Measurements from ENCODE around the gene SSR3. TPM values are rescaled to one million over a fixed set of nuclear protein-coding genes. Genes with fewer than 3 reads are reported as not detected.

SSR3 gene
- 93.2 and 197 TPM in 2 replicates for total RNA-seq (2014; rRNA removed; shearing (Covaris generic); ENCODE audit: low replicate concordance)

GRCh38 chr3:156554842-156555687, at the start of gene SSR3:
SSR3 (minus strand) TSS chr3:156555117; CDS start chr3:156555089, 28 bp downstream.
- Histone ChIP-seq H2AFZ (ENCODE audit: low read length) (peak within 1 kb of the TSS; percentile 70), H3K27ac (ENCODE audit: low read length) (peak within 1 kb of the TSS; percentile 69), H3K27me3 (ENCODE audit: low read length) (no peaks in the 10 kb centered on the region), H3K9me3 (ENCODE audit: low read length) (no peaks in the 10 kb centered on the region), H3K9me2 (replicated peaks; ENCODE audit: insufficient read depth, low read length) (no peaks in the 10 kb centered on the region), H3K4me2 (ENCODE audit: low read depth, low read length, poor library complexity, severe bottlenecking) (peak within 1 kb of the TSS; percentile 94), H4K20me1 (ENCODE audit: insufficient read depth, low read depth, low read length) (peaks cover 4% of the 10 kb centered on the region; the same call in 1 of the 2 replicates), H3K79me2 (ENCODE audit: low read length) (peaks cover 49% of the 10 kb centered on the region), H3K9ac (ENCODE audit: low read length) (peak within 1 kb of the TSS; percentile 91), H3K36me3 (ENCODE audit: insufficient read depth, low read length) (peaks cover 35% of the 10 kb centered on the region), H3K4me3 (ENCODE audit: low read length) (peak within 1 kb of the TSS; percentile 94), H3K4me1 (ENCODE audit: low read length) (peaks cover 55% of the 10 kb centered on the region)
- DNase-seq: peak; percentile 100

DNA sequence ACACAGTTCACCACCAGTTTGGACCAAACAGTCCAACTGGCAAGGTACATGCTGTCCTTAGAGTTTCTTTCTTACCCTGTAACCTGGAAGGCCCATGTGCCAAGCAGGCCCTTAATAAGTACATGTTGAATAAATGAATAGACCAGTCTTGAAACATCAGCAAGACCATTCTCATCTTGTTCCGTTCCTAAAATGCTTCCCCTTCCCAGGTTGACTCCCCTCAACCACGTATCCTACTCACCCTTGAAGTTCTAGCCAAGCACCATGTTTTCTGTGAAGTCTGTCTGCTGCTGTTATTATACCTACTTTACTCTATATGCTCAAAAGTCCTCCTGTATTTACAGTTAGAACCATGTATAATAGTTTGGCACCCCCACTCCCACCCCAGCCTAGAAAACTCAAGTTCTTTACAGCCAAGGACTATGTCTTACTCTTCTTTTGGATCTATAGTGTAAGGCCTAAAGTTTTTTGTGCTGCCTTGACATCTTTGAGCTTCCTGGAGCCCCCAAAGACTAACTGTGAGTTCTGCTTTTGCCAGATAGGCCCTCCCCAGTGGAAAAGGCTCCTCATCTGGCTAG, 49.2 kb upstream of the SSR3 start:
- H3K9me2 ChIP-seq (replicated peaks; ENCODE audit: insufficient read depth, low read length): no peaks in the 10 kb centered on the region
- H3K4me2 ChIP-seq (ENCODE audit: low read depth, low read length, poor library complexity, severe bottlenecking): no peak overlapping the region
- no peak overlapping the region for H3K9ac ChIP-seq (ENCODE audit: low read length)
- H3K4me1 ChIP-seq (ENCODE audit: low read length): peaks cover 26% of the 10 kb centered on the region
- H3K27me3 ChIP-seq (ENCODE audit: low read length): no peaks in the 10 kb centered on the region
- no peak overlapping the region for H3K4me3 ChIP-seq (ENCODE audit: low read length)
- no peaks in the 10 kb centered on the region for H4K20me1 ChIP-seq (ENCODE audit: insufficient read depth, low read depth, low read length)
- H3K27ac ChIP-seq (ENCODE audit: low read length): no peak overlapping the region
- no peaks in the 10 kb centered on the region for H3K9me3 ChIP-seq (ENCODE audit: low read length)
- H3K79me2 ChIP-seq (ENCODE audit: low read length): no peaks in the 10 kb centered on the region
- H3K36me3 ChIP-seq (ENCODE audit: insufficient read depth, low read length): no peaks in the 10 kb centered on the region
- no peak for DNase-seq
- H2AFZ ChIP-seq (ENCODE audit: low read length): no peak overlapping the region

DNA sequence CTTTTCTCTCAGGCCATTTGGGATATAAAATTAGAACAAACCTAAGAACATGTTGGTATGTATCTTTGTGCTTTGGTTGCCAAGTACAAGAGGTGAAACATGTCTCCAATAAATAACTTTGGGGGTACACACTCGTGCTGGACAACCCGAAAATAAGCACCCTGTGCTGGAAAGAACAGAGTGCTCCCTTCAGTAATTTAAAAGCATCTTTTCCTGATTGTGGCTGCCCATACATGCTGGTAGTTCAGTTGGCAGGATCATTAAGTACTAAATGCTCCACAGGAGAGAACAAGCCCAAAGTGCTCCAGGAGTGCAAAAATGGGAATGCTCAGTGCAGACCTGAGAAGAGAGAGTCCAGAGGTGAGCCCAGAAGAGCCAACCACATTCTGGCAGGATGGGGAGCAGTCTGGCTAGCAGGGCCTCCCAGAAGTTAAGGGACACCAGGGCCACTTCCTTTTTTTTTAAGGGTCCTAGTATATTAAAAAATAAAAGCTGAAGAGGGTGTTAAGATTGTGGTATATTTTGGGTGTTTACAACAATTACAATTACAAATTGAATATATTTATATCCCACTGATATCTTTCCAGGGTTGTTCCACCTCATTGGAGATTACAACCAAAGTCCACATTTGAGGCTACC, 48.6 kb upstream of the SSR3 start:
- no peak overlapping the region for H3K4me3 ChIP-seq (ENCODE audit: low read length)
- H3K36me3 ChIP-seq (ENCODE audit: insufficient read depth, low read length): no peaks in the 10 kb centered on the region
- no peak overlapping the region for H3K27ac ChIP-seq (ENCODE audit: low read length)
- H3K27me3 ChIP-seq (ENCODE audit: low read length): no peaks in the 10 kb centered on the region
- H3K9me3 ChIP-seq (ENCODE audit: low read length): no peaks in the 10 kb centered on the region
- no peaks in the 10 kb centered on the region for H3K79me2 ChIP-seq (ENCODE audit: low read length)
- no peak overlapping the region for H2AFZ ChIP-seq (ENCODE audit: low read length)
- H3K4me1 ChIP-seq (ENCODE audit: low read length): peaks cover 26% of the 10 kb centered on the region
- no peak for DNase-seq
- H3K9ac ChIP-seq (ENCODE audit: low read length): no peak overlapping the region
- no peaks in the 10 kb centered on the region for H3K9me2 ChIP-seq (replicated peaks; ENCODE audit: insufficient read depth, low read length)
- H3K4me2 ChIP-seq (ENCODE audit: low read depth, low read length, poor library complexity, severe bottlenecking): no peak overlapping the region
- no peaks in the 10 kb centered on the region for H4K20me1 ChIP-seq (ENCODE audit: insufficient read depth, low read depth, low read length)

GRCh38 chr3:156602424-156602823, 47.5 kb upstream of the SSR3 start:
- Histone ChIP-seq H3K79me2 (ENCODE audit: low read length) (no peaks in the 10 kb centered on the region), H3K9me2 (replicated peaks; ENCODE audit: insufficient read depth, low read length) (no peaks in the 10 kb centered on the region), H2AFZ (ENCODE audit: low read length) (no peak overlapping the region), H3K27me3 (ENCODE audit: low read length) (no peaks in the 10 kb centered on the region), H3K36me3 (ENCODE audit: insufficient read depth, low read length) (no peaks in the 10 kb centered on the region), H3K4me2 (ENCODE audit: low read depth, low read length, poor library complexity, severe bottlenecking) (no peak overlapping the region), H3K9me3 (ENCODE audit: low read length) (no peaks in the 10 kb centered on the region), H4K20me1 (ENCODE audit: insufficient read depth, low read depth, low read length) (no peaks in the 10 kb centered on the region), H3K4me1 (ENCODE audit: low read length) (peaks cover 26% of the 10 kb centered on the region), H3K27ac (ENCODE audit: low read length) (no peak overlapping the region), H3K4me3 (ENCODE audit: low read length) (no peak overlapping the region), H3K9ac (ENCODE audit: low read length) (no peak overlapping the region)
- no peak for DNase-seq

GRCh38 chr3:156601497-156601896, 46.6 kb upstream of the SSR3 start:
- H3K4me1 ChIP-seq (ENCODE audit: low read length): peaks cover 21% of the 10 kb centered on the region
- H3K9ac ChIP-seq (ENCODE audit: low read length): no peak overlapping the region
- no peaks in the 10 kb centered on the region for H3K9me2 ChIP-seq (replicated peaks; ENCODE audit: insufficient read depth, low read length)
- H3K4me2 ChIP-seq (ENCODE audit: low read depth, low read length, poor library complexity, severe bottlenecking): no peak overlapping the region
- H2AFZ ChIP-seq (ENCODE audit: low read length): no peak overlapping the region
- H3K9me3 ChIP-seq (ENCODE audit: low read length): no peaks in the 10 kb centered on the region
- no peak overlapping the region for H3K27ac ChIP-seq (ENCODE audit: low read length)
- H3K4me3 ChIP-seq (ENCODE audit: low read length): no peak overlapping the region
- no peaks in the 10 kb centered on the region for H3K36me3 ChIP-seq (ENCODE audit: insufficient read depth, low read length)
- no peaks in the 10 kb centered on the region for H4K20me1 ChIP-seq (ENCODE audit: insufficient read depth, low read depth, low read length)
- H3K27me3 ChIP-seq (ENCODE audit: low read length): no peaks in the 10 kb centered on the region
- no peaks in the 10 kb centered on the region for H3K79me2 ChIP-seq (ENCODE audit: low read length)
- DNase-seq: no peak

GRCh38 chr3:156600834-156601233, 45.9 kb upstream of the SSR3 start:
- Histone ChIP-seq H3K36me3 (ENCODE audit: insufficient read depth, low read length) (no peaks in the 10 kb centered on the region), H3K79me2 (ENCODE audit: low read length) (no peaks in the 10 kb centered on the region), H4K20me1 (ENCODE audit: insufficient read depth, low read depth, low read length) (no peaks in the 10 kb centered on the region), H2AFZ (ENCODE audit: low read length) (no peak overlapping the region), H3K9ac (ENCODE audit: low read length) (no peak overlapping the region), H3K9me2 (replicated peaks; ENCODE audit: insufficient read depth, low read length) (no peaks in the 10 kb centered on the region), H3K27me3 (ENCODE audit: low read length) (no peaks in the 10 kb centered on the region), H3K27ac (ENCODE audit: low read length) (no peak overlapping the region), H3K4me2 (ENCODE audit: low read depth, low read length, poor library complexity, severe bottlenecking) (no peak overlapping the region), H3K4me1 (ENCODE audit: low read length) (peaks cover 19% of the 10 kb centered on the region), H3K4me3 (ENCODE audit: low read length) (no peak overlapping the region), H3K9me3 (ENCODE audit: low read length) (no peaks in the 10 kb centered on the region)
- DNase-seq: no peak

GRCh38 chr3:156599089-156599874, 44.4 kb upstream of the SSR3 start:
- Histone ChIP-seq H3K4me3 (ENCODE audit: low read length) (no peak overlapping the region), H3K9me2 (replicated peaks; ENCODE audit: insufficient read depth, low read length) (no peaks in the 10 kb centered on the region), H3K27me3 (ENCODE audit: low read length) (no peaks in the 10 kb centered on the region), H3K9me3 (ENCODE audit: low read length) (no peaks in the 10 kb centered on the region), H3K9ac (ENCODE audit: low read length) (no peak overlapping the region), H2AFZ (ENCODE audit: low read length) (no peak overlapping the region), H3K27ac (ENCODE audit: low read length) (no peak overlapping the region), H3K4me1 (ENCODE audit: low read length) (peaks cover 10% of the 10 kb centered on the region), H3K79me2 (ENCODE audit: low read length) (no peaks in the 10 kb centered on the region), H3K36me3 (ENCODE audit: insufficient read depth, low read length) (no peaks in the 10 kb centered on the region), H3K4me2 (ENCODE audit: low read depth, low read length, poor library complexity, severe bottlenecking) (no peak overlapping the region), H4K20me1 (ENCODE audit: insufficient read depth, low read depth, low read length) (no peaks in the 10 kb centered on the region)
- DNase-seq: no peak
